Epithelial cell of proximal tubule (primary cell): Measurements from ENCODE around the gene MORN1. TPM values are rescaled to one million over a fixed set of nuclear protein-coding genes. Genes with fewer than 3 reads are reported as not detected.

Experiments
- DNase-seq: peaks from one replicate; pipeline ENCODE4 v3.0.0-alpha.2; 2011; ENCODE audit warnings: low read depth
- H3K4me3 ChIP-seq: 2 replicates; pipeline ENCODE4 v1.5.1; 2011; ENCODE audit warnings: low read depth, mild to moderate bottlenecking, low read length
- total RNA-seq: library from RNA; depleted of rRNA; stranded (reverse); fragments of >200 nt; gene quantifications from 2 replicates; pipeline ENCODE4 v1.2.3, GENCODE V29; 2015
- TF ChIP-seq, protein P1 (sequence below): conservative IDR thresholded peaks from 2 replicates; pipeline ENCODE4 v1.5.1; 2012; ENCODE audit warnings: low read depth, mild to moderate bottlenecking, low read length

MORN1 gene
- total RNA-seq, 1 donor from 2014 or later = 8.1 TPM

GRCh38 chr1:2406451-2407041 lies 15.2 kb upstream of the MORN1 start:
- H3K4me3 ChIP-seq = no peak overlapping the region
- TF ChIP-seq, protein P1, sequence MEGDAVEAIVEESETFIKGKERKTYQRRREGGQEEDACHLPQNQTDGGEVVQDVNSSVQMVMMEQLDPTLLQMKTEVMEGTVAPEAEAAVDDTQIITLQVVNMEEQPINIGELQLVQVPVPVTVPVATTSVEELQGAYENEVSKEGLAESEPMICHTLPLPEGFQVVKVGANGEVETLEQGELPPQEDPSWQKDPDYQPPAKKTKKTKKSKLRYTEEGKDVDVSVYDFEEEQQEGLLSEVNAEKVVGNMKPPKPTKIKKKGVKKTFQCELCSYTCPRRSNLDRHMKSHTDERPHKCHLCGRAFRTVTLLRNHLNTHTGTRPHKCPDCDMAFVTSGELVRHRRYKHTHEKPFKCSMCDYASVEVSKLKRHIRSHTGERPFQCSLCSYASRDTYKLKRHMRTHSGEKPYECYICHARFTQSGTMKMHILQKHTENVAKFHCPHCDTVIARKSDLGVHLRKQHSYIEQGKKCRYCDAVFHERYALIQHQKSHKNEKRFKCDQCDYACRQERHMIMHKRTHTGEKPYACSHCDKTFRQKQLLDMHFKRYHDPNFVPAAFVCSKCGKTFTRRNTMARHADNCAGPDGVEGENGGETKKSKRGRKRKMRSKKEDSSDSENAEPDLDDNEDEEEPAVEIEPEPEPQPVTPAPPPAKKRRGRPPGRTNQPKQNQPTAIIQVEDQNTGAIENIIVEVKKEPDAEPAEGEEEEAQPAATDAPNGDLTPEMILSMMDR = peak; percentile 8
- DNase-seq = no peak

DNA sequence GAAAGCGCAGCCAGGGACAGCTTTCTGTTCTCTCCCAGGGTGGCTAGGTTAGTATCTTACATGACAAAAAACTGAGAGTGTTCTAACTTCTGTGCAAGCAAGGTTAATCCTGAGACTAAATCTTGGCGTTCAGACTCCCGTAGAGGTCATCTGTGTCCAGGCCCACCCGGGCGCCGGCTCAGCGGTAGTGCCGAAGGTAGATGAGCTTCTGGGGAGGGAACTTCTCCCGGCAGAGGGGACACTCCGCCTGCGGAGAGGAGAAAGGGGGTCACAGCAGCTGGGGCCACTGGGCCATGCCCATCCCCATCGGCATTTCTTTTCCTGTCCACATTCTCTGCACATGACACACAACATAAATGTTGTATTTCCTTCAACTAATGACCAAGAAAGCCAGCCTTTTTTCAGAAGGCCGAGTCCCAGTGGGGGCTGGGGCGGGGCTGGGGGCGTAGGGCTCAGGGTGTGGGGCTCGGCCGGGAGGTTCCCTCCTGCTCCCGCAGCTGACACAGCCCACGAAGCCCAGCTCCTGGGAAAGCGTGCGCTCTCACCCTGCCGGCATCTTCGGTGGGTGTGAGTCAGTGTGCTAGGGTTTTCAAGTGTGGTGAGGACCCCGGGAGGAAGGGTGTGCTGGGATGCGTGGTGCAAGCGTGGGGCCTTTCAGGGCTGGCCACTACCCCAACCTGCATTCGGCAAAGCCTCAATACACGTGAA lies 14.4 kb upstream of the MORN1 start:
- no peak overlapping the region for H3K4me3 ChIP-seq
- no peak for DNase-seq
- TF ChIP-seq, protein P1 = no peak

DNA sequence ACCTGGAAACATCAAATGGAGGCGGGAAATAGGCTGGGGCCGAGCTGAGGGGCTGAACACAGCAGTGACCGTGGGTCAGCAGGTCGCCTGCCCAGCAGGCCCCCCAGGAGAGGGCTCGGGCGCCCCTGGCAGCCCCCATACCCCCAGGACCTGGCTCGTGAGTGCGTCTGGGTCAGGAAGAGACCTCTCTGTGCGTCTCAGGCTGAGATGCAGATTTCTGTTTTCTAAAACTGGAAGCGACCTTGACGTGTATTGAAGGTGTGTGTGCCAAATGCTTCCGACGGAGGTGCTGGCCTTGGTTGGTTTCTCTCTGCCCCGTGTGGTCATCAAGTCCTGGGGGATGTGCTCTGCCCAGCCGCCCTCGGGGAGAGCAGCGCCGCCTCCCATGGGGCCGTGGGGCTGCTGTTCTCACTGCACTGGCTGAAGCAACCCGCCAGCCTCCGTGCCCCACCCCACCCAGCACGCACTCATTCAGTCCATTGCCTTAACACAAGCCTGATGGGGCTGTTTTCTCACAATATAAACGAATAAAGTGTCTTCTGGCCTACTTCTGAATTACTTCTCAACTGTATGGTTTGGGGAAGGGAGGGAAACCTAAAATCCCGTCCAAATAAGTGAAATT lies 13.6 kb upstream of the MORN1 start:
- no peak overlapping the region for H3K4me3 ChIP-seq
- TF ChIP-seq, protein P1 = no peak
- no peak for DNase-seq

DNA sequence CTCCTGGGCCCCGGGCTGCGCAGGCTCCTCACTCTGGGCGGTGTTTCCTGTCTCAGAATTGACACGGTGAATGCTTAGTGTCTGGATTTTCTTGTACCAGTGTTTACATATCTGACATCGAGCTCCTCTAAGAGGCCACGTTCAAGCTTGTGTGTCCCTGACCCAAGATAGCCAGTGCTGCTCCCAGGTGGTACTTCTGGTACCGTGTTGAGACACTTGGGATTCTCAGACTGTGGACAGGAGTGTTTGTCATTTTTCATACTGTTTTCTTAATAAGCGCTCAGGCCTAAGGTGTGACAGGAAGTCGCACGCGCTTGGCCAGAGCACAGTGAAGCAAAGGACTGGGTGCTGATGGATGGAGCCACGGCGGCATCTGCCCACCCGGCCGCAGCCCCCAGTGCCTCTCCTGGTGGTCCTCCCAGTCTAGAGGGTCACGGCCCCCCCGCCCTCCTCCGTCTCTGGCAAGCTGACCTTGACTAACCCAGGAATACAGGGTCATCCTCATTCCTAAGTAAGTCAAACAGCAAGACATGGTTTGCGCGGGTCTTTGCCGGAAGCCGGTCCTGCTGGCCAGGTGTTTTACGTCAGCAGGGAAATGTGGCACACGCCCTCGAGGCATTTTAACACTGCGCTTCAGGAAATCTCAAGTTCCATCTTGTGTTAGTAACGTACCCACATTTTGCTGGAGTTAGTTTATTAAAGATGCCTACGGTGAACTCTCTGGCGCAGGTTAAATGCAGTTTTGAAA lies 13.0 kb upstream of the MORN1 start:
- TF ChIP-seq, protein P1 = no peak
- DNase-seq = no peak
- H3K4me3 ChIP-seq = no peak overlapping the region

- H3K4me3 ChIP-seq = no peak overlapping the region
- no peak for DNase-seq
- TF ChIP-seq, protein P1 = no peak
Observed at GRCh38 chr1:2403273-2403672, 11.9 kb upstream of the MORN1 start.

- no peak for DNase-seq
- H3K4me3 ChIP-seq = no peak overlapping the region
- TF ChIP-seq, protein P1 = no peak
Observed at GRCh38 chr1:2402420-2402819, 11.1 kb upstream of the MORN1 start.
